NCI-H446 treated with DMSO at 0.1 percent for 48 hours (cell line): ENCODE measurements around the gene HDAC5.
"Not testable (repeated sequence)": the region's sequence is repeated elsewhere in the genome, so short reads cannot be mapped to it uniquely, and the experiment has no call there.

Experiments used
- DNase-seq: peaks from one replicate; lab custom pipeline; 2025; lab: John Stamatoyannopoulos, UW

Gene HDAC5

DNA sequence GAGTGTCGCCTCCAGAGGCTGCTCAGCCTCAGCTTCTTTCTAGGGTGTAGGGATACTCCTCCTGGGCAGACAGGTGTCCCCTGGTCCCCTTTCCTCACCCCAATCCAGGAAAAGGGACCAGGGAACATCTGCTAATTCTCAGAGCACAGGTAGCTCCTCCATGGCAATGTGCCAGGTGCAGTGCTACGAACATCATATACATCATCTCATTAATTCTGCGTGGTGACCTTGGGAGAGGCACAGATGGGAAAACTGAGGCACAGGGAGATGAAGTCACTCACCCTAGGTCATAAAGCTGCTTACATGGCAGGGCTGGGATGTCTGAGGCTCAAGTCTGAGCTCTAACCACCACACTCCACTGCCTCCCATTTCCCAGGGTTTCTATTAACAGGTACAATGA, 11.7 kb downstream of the HDAC5 start:
- DNase-seq = no peak

GRCh38 chr17:44110823-44111633, 12.4 kb downstream of the HDAC5 start:
- DNase-seq = peak; percentile 79

DNA sequence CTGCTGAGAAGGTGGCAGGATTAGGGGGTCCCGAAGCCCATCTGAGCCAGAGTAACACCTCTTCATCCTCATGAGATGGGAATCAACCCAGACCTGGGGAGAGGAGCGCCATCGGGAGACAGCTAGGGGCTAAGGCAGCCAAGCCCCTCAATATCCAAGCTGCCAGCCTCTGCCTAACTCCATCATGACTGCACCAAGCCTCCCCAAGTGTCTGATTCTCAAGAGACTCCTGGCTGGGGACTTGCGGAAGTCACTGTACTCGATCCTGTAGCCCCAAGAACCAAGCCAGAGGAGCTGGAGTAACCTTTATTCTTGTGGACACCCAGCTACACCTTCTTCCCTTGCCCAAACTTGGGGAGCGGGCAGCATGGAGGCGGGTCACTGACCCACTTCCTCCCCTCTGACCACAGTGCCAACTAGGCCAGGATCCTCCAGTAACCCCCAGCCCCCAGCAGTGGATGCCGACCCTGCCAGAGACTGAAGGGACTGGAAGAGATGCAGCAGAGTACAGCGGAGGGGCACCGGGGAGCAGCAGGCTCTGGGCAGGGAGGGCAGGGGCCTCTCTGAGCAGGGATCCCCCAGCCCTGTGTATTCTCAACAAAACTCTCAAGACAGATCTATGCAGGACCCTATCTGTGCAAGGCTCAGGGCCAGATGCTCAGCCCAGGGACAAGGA, 13.3 kb downstream of the HDAC5 start:
- no peak for DNase-seq

- DNase-seq = no peak
Measured at GRCh38 chr17:44109312-44109630, 14.2 kb downstream of the HDAC5 start.

DNA sequence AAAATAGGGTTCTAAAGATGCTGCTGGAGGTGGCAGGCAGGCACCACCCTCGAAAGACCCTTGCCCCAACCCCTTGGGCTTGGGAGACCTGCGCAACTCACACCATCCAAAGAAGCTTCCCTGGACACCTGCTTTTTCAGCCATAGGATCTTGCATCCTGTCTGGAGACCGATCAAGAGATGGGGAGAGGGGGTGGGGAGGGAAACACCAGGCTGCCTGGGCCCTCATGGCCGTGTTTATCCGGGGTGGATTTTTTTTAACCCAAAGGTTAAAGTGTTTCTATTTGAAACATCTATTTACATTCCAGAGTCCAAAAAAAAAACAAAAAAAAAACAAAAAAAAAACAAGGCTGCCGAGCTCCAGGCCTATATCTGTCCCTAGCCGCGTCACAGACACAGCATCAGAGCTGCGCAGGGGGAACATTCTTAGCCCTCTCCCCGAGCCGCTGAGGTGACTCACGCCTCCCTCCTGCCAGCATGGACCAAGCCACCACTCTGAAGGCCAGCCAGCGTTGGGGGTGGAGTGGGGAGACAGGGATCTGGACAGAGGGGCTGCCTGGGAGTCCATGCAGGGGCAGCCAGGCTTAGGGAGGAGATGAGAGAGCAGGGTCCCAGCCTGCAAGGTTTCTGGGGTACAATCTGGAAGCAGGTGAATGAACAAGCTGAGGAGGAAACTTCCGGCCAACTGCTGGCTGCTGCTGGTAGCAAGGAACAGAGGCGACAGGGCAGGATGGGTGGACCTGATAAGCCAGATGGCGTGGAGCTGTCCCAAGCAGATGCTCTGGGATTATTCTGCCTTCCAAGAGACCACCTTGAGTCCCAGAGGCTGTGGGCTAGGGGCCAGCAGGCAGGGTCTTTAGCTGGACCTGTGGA, 14.8 kb downstream of the HDAC5 start:
- DNase-seq = peak; percentile 48

DNA sequence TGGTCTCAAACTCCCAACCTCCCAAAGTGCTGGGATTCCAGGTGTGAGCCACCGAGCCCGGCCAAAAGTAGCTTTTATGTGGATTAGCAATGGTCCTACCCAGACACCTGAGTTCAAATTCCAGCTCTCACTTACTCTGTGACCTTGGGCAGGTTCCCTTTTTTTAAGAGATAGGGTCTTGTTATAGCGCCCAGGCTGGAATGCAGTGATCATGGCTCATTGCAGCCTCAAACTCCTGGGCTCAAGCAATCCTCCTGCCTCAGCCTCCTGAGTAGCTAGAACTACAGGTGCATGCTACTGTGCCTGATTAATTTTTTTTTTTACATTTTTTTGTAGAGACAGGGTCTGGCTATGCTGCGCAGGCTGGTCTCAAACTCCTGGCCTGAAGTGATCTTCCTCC, 16.6 kb downstream of the HDAC5 start:
- DNase-seq = no peak

GRCh38 chr17:44105941-44106340, 17.5 kb downstream of the HDAC5 start:
- no peak for DNase-seq

GRCh38 chr17:44105483-44105882, 18.0 kb downstream of the HDAC5 start:
- no peak for DNase-seq

GRCh38 chr17:44102849-44103622, 20.4 kb downstream of the HDAC5 start:
- DNase-seq = no peak

DNA sequence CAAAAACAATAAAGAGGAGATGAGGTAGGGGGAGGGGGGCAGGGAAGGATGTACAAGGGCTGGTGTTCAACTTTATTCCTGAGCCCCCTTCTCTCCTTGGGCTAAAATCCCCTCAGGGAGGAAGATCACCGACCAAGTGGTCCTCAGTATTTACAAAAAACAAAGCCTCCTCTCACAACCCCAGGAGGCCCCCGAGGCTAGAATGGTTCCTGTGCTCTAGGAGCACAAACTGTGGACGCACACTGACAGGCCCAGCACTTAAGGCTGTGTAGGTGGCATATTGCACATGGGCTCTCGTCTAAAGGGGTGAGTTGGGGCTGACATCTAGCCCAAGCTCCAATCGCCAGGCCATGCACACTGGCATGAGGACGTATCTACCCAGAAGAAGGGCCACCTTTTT, 21.6 kb downstream of the HDAC5 start:
- DNase-seq = not testable (repeated sequence)

- peak; percentile 17 for DNase-seq
Measured at GRCh38 chr17:44097110-44097958, 26.1 kb downstream of the HDAC5 start.

GRCh38 chr17:44095647-44096496, 27.6 kb downstream of the HDAC5 start:
- DNase-seq = peak; percentile 77

GRCh38 chr17:44095388-44095646, 28.1 kb downstream of the HDAC5 start:
- DNase-seq = no peak

- no peak for DNase-seq
Measured at GRCh38 chr17:44094701-44095387, 28.6 kb downstream of the HDAC5 start.

- peak; percentile 31 for DNase-seq
Measured at GRCh38 chr17:44093231-44093900, 30.1 kb downstream of the HDAC5 start.

GRCh38 chr17:44092051-44092450, 31.4 kb downstream of the HDAC5 start:
- DNase-seq = no peak

DNA sequence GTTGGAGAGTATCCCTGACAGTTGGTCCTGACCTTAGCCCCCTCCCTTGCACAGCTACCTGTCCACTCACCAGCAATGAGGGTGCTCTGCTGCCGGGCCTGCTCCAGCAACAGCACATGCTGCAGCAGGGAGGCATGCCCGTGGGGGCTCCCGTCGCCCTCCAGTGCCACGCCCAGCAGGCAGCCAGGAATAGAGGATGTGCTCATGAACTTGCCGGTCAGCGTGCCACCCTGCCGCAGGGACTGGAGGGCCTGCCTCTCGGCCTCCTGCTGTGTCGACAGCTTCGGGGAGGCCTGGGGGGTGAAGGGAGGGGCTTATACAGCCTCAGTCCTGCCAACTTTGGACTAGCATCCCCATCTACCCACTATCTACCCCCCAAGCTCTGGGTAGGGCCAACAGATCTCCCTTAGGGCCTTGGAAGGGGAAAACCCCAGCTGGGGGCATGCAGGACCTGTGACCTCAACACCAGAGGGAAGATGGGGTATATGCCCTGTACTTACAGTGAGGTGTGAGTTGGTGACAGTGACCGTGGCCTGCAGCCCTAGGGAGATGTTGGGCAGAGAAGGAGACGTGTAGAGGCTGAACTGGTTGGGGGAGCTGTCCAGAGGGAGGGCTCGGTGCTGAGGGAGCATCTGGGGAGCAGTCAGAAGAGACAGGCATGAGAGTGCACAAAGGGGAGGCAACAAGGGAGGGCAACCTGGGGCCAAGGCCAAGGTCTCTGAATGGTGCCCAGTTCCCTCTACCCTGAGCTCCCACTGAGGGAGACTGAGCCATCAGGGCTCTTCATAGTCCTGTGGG, 32.0 kb downstream of the HDAC5 start:
- DNase-seq = no peak

DNA sequence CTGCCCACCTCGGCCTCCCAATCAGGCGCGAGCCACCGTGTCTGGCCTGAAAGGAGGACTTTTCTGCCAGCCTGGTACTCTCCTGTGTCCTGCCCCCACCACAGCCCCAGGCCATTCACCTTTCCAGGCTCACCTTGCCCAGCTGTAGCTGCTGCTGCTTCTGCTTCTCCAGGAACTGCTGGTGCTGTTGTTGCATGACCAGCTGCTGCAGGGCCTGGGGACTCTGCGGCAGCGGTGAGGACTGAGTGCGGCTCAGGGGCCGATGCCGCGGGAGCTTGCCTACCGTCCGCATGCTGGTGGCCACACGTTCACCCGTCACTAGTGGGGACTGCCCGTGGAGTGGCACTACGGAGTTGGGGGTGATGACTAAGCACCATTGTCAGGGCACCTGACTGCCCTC, 35.2 kb downstream of the HDAC5 start:
- no peak for DNase-seq
